SJCRH30 (cell line): Measurements from ENCODE around the gene RASA1. TPM values are rescaled to one million over a fixed set of nuclear protein-coding genes. Genes with fewer than 3 reads are reported as not detected.
"Not testable (repeated sequence)": the region's sequence is repeated elsewhere in the genome, so short reads cannot be mapped to it uniquely, and the experiment has no call there.

ENCODE experiments used
- DNase-seq, 2 experiments: peaks; one replicate each; pipeline ENCODE4 v3.0.0-alpha.2; 2015 to 2020
- H3K27ac ChIP-seq: fragments of 250-450 bp; sonication (Bioruptor Pico); 2 replicates; pipeline ENCODE4 v1.5.1; 2020; ENCODE audit warnings: mild to moderate bottlenecking, moderate library complexity
- H3K27me3 ChIP-seq: fragments of 250-450 bp; sonication (Bioruptor Pico); 2 replicates; pipeline ENCODE4 v1.5.1; 2020; ENCODE audit warnings: mild to moderate bottlenecking, moderate library complexity
- H3K36me3 ChIP-seq: fragments of 250-450 bp; sonication (Bioruptor Pico); 2 replicates; pipeline ENCODE4 v1.5.1; 2020; ENCODE audit warnings: mild to moderate bottlenecking, moderate library complexity
- H3K4me1 ChIP-seq: fragments of 250-450 bp; sonication (Bioruptor Pico); 2 replicates; pipeline ENCODE4 v1.5.1; 2020; ENCODE audit warnings: mild to moderate bottlenecking, moderate library complexity
- H3K4me3 ChIP-seq: fragments of 250-450 bp; sonication (Bioruptor Pico); 2 replicates; pipeline ENCODE4 v1.5.1; 2020; ENCODE audit warnings: mild to moderate bottlenecking, moderate library complexity
- H3K9me3 ChIP-seq: fragments of 250-450 bp; sonication (Bioruptor Pico); replicated peaks from 2 replicates; pipeline ENCODE4 v1.5.1; 2020; ENCODE audit warnings: mild to moderate bottlenecking, moderate library complexity
- total RNA-seq: library from RNA; depleted of rRNA; stranded (reverse); fragments of >200 nt; shearing (Covaris generic); gene quantifications from 2 replicates; pipeline ENCODE4 v1.2.3, GENCODE V29; 2014

Gene RASA1
- total RNA-seq, 1 experiment from 2014 or later, result 59.7 TPM

DNA sequence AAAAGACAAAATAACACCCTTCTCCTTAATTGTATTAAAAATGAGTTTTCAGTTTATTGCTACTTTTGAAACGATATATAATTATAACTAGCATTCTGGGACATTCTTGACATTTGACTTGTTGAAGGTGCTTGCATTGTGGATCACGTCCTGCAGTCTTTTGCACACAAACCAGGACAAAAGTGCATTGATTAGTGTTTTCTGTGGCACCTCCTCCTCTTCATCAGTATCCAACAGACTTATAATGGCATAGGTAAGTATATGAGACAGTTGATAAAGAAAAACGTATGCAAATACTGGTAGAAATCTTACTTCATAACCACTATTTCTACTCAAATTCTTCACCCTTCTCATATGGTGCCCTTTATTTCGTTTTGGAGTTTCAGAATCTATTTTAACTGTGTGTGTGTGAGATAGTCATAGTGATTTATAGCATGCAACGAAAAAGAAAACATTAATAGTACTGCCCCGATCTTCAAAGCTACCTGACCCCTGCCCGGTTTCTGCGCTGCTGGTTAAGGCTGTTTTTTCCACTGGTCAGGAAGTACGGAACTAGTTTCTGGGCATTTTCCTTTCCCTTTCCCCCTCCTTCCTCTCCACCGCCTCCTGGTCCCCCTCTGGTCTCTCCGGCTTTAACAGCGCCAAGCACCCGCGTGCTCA lies 639 bp upstream of the RASA1 start:
- no peak for DNase-seq
- peak overlapping the region; percentile 78 for H3K27ac ChIP-seq
- H3K36me3 ChIP-seq, result peaks cover 5% of the 10 kb centered on the region; the same call in 1 of the 2 replicates
- H3K9me3 ChIP-seq, result no peaks in the 10 kb centered on the region
- H3K4me1 ChIP-seq, result peaks cover 5% of the 10 kb centered on the region; the same call in 1 of the 2 replicates
- H3K4me3 ChIP-seq, result peak overlapping the region; percentile 92
- H3K27me3 ChIP-seq, result no peaks in the 10 kb centered on the region

DNA sequence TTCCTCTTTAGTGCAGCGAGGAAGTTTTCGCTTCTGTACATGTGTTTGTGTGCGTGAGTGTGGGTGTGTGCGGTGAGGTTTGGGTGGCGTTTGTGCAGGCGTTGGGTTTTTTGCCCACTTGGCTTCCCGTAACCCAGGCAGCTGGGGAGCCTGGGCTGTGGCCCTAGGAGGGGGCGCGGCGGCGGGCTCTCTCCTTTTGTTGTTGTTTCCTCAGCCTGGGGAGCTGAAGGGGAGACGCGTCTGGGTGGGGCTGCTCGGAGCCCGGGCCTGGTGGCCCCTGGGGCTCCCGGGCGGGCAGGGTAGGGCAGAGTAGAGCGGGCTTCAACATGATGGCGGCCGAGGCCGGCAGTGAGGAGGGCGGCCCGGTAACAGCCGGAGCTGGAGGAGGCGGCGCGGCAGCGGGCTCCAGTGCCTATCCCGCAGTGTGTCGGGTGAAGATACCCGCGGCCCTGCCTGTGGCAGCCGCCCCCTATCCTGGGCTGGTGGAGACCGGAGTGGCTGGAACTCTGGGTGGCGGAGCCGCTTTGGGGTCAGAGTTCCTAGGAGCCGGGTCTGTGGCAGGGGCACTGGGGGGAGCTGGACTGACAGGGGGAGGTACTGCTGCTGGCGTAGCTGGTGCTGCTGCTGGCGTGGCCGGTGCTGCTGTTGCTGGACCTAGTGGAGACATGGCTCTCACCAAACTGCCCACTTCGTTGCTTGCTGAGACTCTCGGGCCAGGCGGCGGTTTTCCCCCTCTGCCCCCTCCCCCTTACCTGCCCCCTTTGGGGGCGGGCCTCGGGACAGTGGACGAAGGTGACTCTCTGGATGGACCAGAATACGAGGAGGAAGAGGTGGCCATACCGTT lies 665 bp downstream of the RASA1 start:
- H3K27me3 ChIP-seq, result no peaks in the 10 kb centered on the region
- H3K36me3 ChIP-seq, result peaks cover 14% of the 10 kb centered on the region
- H3K9me3 ChIP-seq, result no peaks in the 10 kb centered on the region
- peak; percentile 73 to 75 for DNase-seq
- H3K4me3 ChIP-seq, result peak overlapping the region; percentile 92
- H3K27ac ChIP-seq, result peak overlapping the region; percentile 78
- peaks cover 5% of the 10 kb centered on the region; the same call in 1 of the 2 replicates for H3K4me1 ChIP-seq

DNA sequence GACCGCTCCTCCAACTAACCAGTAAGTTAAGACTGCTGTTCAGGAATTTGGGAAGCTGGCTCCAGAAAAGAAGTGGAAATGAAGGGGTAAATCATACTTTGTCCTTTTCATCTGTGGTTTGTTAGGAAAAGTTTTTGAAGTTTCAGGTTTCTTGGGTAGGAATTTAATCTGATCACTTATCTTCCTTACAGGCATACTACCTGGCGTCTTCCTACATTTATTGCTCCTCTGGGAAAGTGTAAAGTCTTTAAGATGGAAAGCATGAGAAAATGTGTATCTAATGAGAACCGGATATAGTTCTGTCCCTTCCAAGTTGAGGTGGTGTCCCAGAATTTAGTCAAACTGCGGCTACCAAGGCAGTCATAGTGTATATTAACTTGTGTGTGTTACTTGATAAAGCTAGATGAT lies 1.3 kb downstream of the RASA1 start:
- no peaks in the 10 kb centered on the region for H3K9me3 ChIP-seq
- peak overlapping the region; percentile 78 for H3K27ac ChIP-seq
- H3K4me1 ChIP-seq, result peaks cover 5% of the 10 kb centered on the region; the same call in 1 of the 2 replicates
- peak in 1 of 2 experiments; percentile 19 for DNase-seq
- peaks cover 17% of the 10 kb centered on the region for H3K36me3 ChIP-seq
- H3K4me3 ChIP-seq, result peak overlapping the region; percentile 92
- no peaks in the 10 kb centered on the region for H3K27me3 ChIP-seq

DNA sequence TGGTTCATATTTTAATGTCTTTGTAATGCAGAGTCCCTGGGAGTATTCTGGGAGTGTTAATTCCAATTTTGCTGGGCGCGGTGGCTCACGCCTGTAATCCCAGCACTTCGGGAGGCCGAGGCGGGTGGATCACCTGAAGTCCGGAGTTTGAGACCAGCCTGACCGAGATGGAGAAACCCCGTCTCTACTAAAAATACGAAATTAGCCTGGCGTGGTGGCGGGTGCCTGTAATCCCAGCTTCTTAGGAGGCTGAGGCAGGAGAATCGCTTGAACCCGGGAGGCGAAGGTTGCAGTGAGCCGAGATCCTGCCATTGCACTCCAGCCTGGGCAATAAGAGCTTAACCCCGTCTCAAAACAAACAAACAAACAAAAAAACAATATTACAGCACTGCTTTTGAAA lies 3.2 kb downstream of the RASA1 start:
- not testable (repeated sequence) for H3K27ac ChIP-seq, H3K27me3 ChIP-seq, DNase-seq, H3K9me3 ChIP-seq, H3K4me1 ChIP-seq, H3K4me3 ChIP-seq
- H3K36me3 ChIP-seq, result peaks cover 27% of the 10 kb centered on the region

DNA sequence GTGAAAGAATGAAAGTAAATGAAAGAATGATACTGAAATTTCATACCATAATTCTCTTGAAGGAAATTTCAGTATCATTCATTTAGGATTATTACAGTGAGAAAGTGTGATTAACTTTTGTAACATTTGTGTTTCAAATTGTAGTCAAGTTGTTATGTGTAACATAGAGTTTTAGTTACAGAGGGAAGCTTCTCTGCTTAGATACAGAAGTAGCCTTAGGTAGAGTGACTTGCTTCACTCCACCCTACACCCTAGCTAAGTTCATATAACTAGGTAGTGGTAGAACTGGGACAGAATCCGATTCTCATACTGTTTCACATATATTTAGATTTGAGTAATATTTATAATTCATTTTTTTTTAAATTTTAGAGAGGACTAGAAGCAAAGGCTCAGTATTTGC lies 9.0 kb downstream of the RASA1 start:
- no peaks in the 10 kb centered on the region for H3K4me1 ChIP-seq
- H3K27me3 ChIP-seq, result no peaks in the 10 kb centered on the region
- H3K27ac ChIP-seq, result no peak overlapping the region
- no peaks in the 10 kb centered on the region for H3K9me3 ChIP-seq
- no peak overlapping the region for H3K4me3 ChIP-seq
- peaks cover 26% of the 10 kb centered on the region for H3K36me3 ChIP-seq
- DNase-seq, result no peak

DNA sequence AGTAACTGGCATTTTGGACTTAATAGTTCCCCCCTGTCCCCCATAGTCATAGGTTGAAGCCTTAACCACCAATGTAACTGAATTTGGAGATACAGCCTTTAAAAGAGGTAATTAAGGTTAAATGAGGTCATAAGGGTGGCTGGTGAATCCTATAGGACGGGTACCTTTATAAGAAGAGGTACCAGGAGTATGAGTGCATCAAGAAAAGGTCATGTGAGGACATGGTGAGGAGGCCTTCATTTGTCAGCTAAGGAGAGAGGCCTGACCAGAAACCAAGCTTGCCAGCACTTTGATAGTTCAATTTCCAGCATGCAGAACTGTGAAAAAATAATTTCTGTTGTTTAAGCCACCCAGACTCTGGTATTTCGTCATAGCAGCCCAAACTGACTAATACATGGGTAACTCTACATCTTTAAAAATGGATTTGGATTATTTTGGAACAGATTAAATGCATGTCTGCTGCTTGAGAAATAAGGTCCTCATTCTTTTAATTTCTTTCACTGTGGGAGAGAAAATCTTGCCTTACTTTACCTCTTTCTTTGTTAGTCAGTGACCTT lies 9.7 kb downstream of the RASA1 start:
- H3K4me3 ChIP-seq, result no peak overlapping the region
- DNase-seq, result no peak
- no peak overlapping the region for H3K27ac ChIP-seq
- no peaks in the 10 kb centered on the region for H3K9me3 ChIP-seq
- no peaks in the 10 kb centered on the region for H3K27me3 ChIP-seq
- H3K36me3 ChIP-seq, result peaks cover 30% of the 10 kb centered on the region
- no peaks in the 10 kb centered on the region for H3K4me1 ChIP-seq

DNA sequence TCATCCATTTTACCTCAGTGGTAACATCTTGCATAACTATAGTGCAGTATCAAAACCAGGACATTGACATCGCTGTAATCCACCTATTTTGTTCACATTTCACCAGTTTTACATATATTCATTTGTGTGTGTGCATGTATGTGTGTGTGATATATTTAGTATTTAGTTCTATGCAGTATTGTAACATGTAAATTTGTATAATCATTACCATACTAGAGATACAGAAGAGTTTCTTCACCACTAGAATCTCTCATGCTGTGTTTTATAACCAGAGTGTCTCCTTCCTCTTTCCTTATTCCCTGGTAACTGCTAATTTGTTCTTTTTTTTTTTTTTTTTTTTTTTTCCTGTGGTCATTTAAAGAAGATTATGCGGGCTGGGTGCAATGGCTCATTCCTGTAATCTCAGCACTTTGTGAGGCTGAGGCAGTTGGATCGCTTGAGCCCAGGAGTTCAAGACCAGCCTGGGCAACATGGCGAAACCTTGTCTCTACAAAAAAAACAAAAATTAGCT lies 11.0 kb downstream of the RASA1 start:
- Histone ChIP-seq H3K4me3 (no peak overlapping the region), H3K9me3 (no peaks in the 10 kb centered on the region), H3K27me3 (no peaks in the 10 kb centered on the region), H3K27ac (no peak overlapping the region), H3K4me1 (no peaks in the 10 kb centered on the region), H3K36me3 (peaks cover 26% of the 10 kb centered on the region)
- DNase-seq, result no peak

DNA sequence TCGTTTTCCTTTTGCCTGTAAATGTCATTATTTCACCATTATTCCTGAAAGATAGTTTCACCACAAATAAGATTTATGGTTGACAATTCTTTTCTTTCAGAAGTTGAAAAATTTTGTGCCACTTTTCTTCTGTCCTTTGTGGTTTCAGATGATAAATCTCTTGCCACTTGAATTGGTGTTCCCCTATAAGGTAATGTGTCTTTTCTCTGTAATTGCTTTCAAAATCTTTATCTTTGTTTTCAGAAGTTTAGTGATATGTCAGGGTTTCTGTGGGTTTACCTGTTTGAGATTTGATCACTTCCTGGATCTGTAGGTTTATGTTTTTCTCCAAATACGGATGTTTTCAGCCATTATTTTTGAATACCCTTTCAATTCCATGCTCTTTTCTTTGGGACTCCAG lies 14.6 kb downstream of the RASA1 start:
- DNase-seq, result no peak
- H3K36me3 ChIP-seq, result peaks cover 19% of the 10 kb centered on the region
- H3K9me3 ChIP-seq, result no peaks in the 10 kb centered on the region
- no peak overlapping the region for H3K4me3 ChIP-seq
- no peaks in the 10 kb centered on the region for H3K4me1 ChIP-seq
- no peak overlapping the region for H3K27ac ChIP-seq
- no peaks in the 10 kb centered on the region for H3K27me3 ChIP-seq

DNA sequence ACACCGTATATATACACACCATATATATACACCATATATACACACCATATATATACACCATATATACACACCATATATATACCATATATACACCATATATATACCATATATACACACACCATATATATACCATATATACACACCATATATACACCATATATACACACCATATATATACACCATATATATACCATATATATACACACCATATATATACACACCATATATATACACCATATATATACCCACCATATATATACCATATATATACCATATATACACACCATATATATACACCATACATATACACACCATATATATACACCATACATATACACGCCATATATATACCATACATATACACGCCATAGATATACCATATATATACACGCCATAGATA lies 19.6 kb downstream of the RASA1 start:
- not testable (repeated sequence) for DNase-seq, H3K4me3 ChIP-seq, H3K27me3 ChIP-seq, H3K4me1 ChIP-seq, H3K27ac ChIP-seq, H3K9me3 ChIP-seq
- peaks cover 45% of the 10 kb centered on the region for H3K36me3 ChIP-seq

DNA sequence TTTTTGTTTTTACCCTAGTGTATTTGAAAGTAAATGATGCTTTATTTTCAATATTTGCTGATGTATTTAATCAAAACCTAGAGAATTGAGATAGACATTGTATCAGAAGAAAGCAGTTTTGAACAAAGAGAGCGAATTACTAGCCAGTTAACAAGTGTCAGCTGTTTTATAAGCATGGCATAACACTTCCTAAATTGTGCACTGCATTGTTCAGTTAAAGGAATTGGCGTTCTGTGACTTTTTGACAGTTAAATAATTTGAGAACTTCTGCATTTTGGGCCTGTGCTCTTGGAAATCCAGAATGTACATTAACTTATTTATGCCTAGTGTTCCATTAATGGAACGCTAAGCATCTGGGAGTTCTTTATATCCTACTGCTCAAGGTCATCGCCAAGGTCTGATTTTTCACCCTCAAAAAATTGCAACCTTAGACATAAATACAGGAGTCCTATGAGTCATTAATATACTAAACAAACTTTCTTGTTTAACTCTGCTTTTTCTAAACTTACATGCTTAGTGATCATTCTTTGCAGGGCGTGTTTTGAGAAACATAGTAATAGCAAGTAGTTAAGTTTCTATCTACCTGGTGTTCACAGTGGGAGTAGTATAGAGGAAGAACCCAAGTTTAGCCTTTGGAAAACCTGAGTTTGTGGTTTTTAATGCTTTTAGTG lies 31.1 kb downstream of the RASA1 start:
- H3K27ac ChIP-seq, result peak overlapping the region; percentile 93
- no peak overlapping the region for H3K4me3 ChIP-seq
- H3K36me3 ChIP-seq, result peaks cover 7% of the 10 kb centered on the region; the same call in 1 of the 2 replicates
- H3K27me3 ChIP-seq, result no peaks in the 10 kb centered on the region
- peak in 1 of 2 experiments; percentile 10 for DNase-seq
- 0 out of 2 replicates have a peak, but pooled peaks cover 5% of the 10 kb centered on the region for H3K9me3 ChIP-seq
- H3K4me1 ChIP-seq, result peaks cover 44% of the 10 kb centered on the region

DNA sequence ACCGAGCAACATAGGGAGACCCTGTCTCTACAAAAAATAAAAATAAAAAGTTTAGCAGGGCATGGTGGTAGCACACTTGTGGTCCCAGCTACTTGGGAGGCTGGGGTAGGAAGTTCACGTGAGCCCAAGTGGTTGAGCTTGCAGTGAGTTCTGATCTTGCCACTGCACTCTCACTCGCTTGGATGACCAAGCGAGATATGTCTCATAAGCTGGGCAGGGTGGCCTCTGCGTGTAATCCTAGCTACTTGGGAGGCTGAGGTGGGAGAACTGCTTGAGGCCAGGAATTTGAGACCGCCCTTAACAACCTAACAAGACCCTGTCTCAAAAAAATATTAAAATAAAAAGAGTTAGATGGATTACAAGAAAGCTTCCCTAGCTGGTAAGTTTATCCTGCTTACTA lies 32.5 kb downstream of the RASA1 start:
- Histone ChIP-seq H3K4me3 (no peak overlapping the region), H3K27ac (peak overlapping the region; percentile 93), H3K4me1 (peaks cover 44% of the 10 kb centered on the region), H3K36me3 (peaks cover 13% of the 10 kb centered on the region), H3K9me3 (no peaks in the 10 kb centered on the region), H3K27me3 (no peaks in the 10 kb centered on the region)
- DNase-seq, result peak; percentile 50 to 65

DNA sequence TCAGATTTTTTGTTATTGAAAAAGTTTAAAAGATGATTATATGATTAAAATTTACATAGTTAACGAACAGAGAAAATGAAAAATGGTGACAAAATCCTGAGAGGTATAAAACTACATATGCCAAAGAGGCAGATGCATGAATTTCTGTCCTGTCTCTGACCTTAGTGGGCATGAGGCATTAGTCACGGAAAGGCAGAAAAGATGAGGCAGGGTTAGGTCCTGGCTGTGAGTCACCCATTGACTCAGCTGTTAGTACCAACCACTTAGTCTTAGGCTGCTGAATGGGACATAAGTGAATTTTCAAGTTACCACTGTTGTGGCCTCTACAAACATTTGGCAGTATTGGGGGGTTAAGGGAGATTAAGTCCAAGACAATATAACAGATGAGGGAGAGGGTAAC lies 33.1 kb downstream of the RASA1 start:
- Histone ChIP-seq H3K4me3 (no peak overlapping the region), H3K9me3 (no peaks in the 10 kb centered on the region), H3K4me1 (peaks cover 44% of the 10 kb centered on the region), H3K27ac (peak overlapping the region; percentile 93), H3K36me3 (peaks cover 18% of the 10 kb centered on the region), H3K27me3 (no peaks in the 10 kb centered on the region)
- DNase-seq, result peak; percentile 91 to 98

DNA sequence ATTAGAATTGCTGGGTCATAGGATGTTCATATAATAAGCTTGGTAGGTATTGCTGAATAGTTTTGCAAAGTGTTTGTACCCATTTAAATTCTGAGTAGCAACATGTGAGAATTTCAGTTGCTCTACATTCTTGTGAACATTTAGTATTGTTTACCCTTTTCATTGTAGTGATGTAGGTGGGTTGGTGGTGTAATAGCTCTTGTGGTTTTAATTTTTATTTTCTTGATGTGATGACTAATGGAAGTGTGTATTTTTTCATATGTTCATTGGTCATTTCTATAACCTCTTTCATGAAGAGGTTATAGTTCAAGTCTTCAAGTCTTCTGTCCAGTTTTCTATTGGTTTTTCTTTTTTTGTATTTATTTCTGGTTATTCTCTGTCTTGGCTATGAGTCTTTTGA lies 34.4 kb downstream of the RASA1 start:
- no peak for DNase-seq

DNA sequence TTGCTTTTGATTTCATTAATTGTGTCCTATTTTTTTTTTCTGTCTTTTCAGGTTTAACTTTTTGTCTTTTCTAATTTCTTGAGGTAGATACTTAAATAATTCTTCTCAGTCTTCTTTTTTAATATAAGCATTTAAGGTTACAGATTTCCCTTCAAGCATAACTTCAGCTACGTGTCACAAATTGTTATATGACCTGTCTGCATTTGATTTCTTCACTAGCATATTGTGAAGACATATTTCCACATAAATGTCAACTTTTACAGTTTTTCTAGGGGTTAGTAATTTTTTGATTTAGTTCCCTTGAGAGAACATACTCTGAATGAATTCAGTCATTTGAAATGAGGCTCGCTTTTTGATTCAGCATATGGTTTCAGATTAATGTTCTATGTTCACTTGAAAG lies 35.6 kb downstream of the RASA1 start:
- Histone ChIP-seq H3K27ac (no peak overlapping the region), H3K4me1 (peaks cover 43% of the 10 kb centered on the region), H3K36me3 (peaks cover 21% of the 10 kb centered on the region), H3K9me3 (no peaks in the 10 kb centered on the region), H3K27me3 (no peaks in the 10 kb centered on the region), H3K4me3 (no peak overlapping the region)
- no peak for DNase-seq

More for the DNA sequence above, 34.4 kb downstream of the RASA1 start:
- Histone ChIP-seq H3K4me3 (no peak overlapping the region), H3K36me3 (peaks cover 23% of the 10 kb centered on the region), H3K27me3 (no peaks in the 10 kb centered on the region), H3K9me3 (no peaks in the 10 kb centered on the region), H3K4me1 (peaks cover 44% of the 10 kb centered on the region), H3K27ac (peak overlapping the region; percentile 93)
